GM12801 (cell line): ENCODE measurements around the gene EBF4.

Source experiments
- CTCF ChIP-seq: IDR thresholded peaks from one replicate; pipeline ENCODE4 v1.5.1; 2011; ENCODE audit warnings: control low read depth; ENCODE audit not compliant: insufficient read length; ENCODE audit errors: extremely low read depth

Gene EBF4

GRCh38 chr20:2783908-2784566 lies 91.5 kb downstream of the EBF4 start:
- TF ChIP-seq CTCF, result no peak

GRCh38 chr20:2793471-2793870 lies 100.9 kb downstream of the EBF4 start:
- TF ChIP-seq CTCF, result no peak

- no peak for TF ChIP-seq CTCF
Observed at GRCh38 chr20:2794202-2794748, 101.7 kb downstream of the EBF4 start.

- TF ChIP-seq CTCF, result no peak
Observed at GRCh38 chr20:2794866-2795447, 102.4 kb downstream of the EBF4 start.

GRCh38 chr20:2795451-2795850 lies 102.9 kb downstream of the EBF4 start:
- TF ChIP-seq CTCF, result no peak

GRCh38 chr20:2796011-2796660 lies 103.6 kb downstream of the EBF4 start:
- no peak for TF ChIP-seq CTCF

GRCh38 chr20:2797136-2797983 lies 104.8 kb downstream of the EBF4 start:
- TF ChIP-seq CTCF, result no peak
